HG03460 (cell line): ENCODE results near the gene SIRT2.
"Not testable (repeated sequence)": the region's sequence is repeated elsewhere in the genome, so short reads cannot be mapped to it uniquely, and the experiment has no call there.

ENCODE experiments used
- ATAC-seq: cut with Tn5 transposase; IDR thresholded peaks from one replicate; pipeline ENCODE4 v1.9.1; 2021; ENCODE audit not compliant: unreplicated experiment

Gene SIRT2

GRCh38 chr19:38899447-38900201, at the start of gene SIRT2, which contains the start of gene NFKBIB:
Gene SIRT2 (minus strand): TSS chr19:38899618. CDS start chr19:38899521, 97 bp downstream.
Gene NFKBIB (plus strand): TSS chr19:38899969. CDS start chr19:38900033, 64 bp downstream.
- peak; percentile 89 for ATAC-seq

- ATAC-seq: no peak
These were observed 47.0 kb upstream of the SIRT2 start for GRCh38 chr19:38946229-38947010.

- no peak for ATAC-seq
These were observed 46.3 kb upstream of the SIRT2 start for GRCh38 chr19:38945562-38946228.

- ATAC-seq: no peak
These were observed 45.6 kb upstream of the SIRT2 start for GRCh38 chr19:38944981-38945506.

- no peak for ATAC-seq
These were observed 43.2 kb upstream of the SIRT2 start for GRCh38 chr19:38942471-38943181.

- no peak for ATAC-seq
These were observed 42.6 kb upstream of the SIRT2 start for GRCh38 chr19:38941979-38942378.

- ATAC-seq: not testable (repeated sequence)
These were observed 42.0 kb upstream of the SIRT2 start for GRCh38 chr19:38941466-38941865.

GRCh38 chr19:38939957-38940356, 40.5 kb upstream of the SIRT2 start:
- ATAC-seq: no peak

- no peak for ATAC-seq
These were observed 34.1 kb upstream of the SIRT2 start for GRCh38 chr19:38933544-38933943.

GRCh38 chr19:38932425-38933179, 33.2 kb upstream of the SIRT2 start:
- ATAC-seq: no peak

- ATAC-seq: no peak
These were observed 32.0 kb upstream of the SIRT2 start for GRCh38 chr19:38931521-38931793.

- peak; percentile 93 for ATAC-seq
These were observed 31.5 kb upstream of the SIRT2 start, which contains the start of gene MRPS12 for GRCh38 chr19:38930776-38931520. Gene MRPS12 (plus strand): TSS chr19:38930944. CDS start chr19:38931295, 351 bp downstream.

- peak; percentile 43 for ATAC-seq
These were observed 30.7 kb upstream of the SIRT2 start, which contains the start of gene SARS2 for GRCh38 chr19:38929929-38930775. Gene SARS2 (minus strand): TSS chr19:38930763. CDS start chr19:38930736, 27 bp downstream.

- ATAC-seq: no peak
These were observed 29.1 kb upstream of the SIRT2 start for GRCh38 chr19:38928391-38929001.

- ATAC-seq: no peak
These were observed 25.0 kb upstream of the SIRT2 start for GRCh38 chr19:38924388-38924787.

GRCh38 chr19:38922482-38922881, 23.1 kb upstream of the SIRT2 start:
- ATAC-seq: no peak

- no peak for ATAC-seq
These were observed 22.2 kb upstream of the SIRT2 start for GRCh38 chr19:38921420-38922274.
